GM23338 (cell line): ENCODE measurements around the gene MZB1. TPM values are rescaled to one million over a fixed set of nuclear protein-coding genes. Genes with fewer than 3 reads are reported as not detected.

Experiments used
- ATAC-seq: fragments of 200-7000 bp; cut with Tn5 transposase; 3 replicates; pipeline ENCODE4 v1.9.1; 2020
- DNase-seq: peaks from one replicate; pipeline ENCODE4 v3.0.0-alpha.2; 2015; ENCODE audit warnings: low spot score
- H2AFZ ChIP-seq: fragments of 200-600 bp; sonication (generic); 2 replicates; pipeline ENCODE4 v1.8.0; 2016; ENCODE audit warnings: antibody characterized with exemption, mild to moderate bottlenecking, moderate library complexity
- H3F3A ChIP-seq: fragments of 200-600 bp; sonication (generic); replicated peaks from 2 replicates; pipeline ENCODE4 v1.8.0; 2017; ENCODE audit warnings: antibody characterized with exemption, mixed run types, low read depth
- H3K27ac ChIP-seq: fragments of 200-600 bp; sonication (generic); 2 replicates; pipeline ENCODE4 v1.6.1; 2016; ENCODE audit warnings: low read depth
- H3K27me3 ChIP-seq: fragments of 200-600 bp; sonication (generic); 2 replicates; pipeline ENCODE4 v1.8.0; 2016; ENCODE audit warnings: mild to moderate bottlenecking, mixed run types, moderate library complexity; ENCODE audit not compliant: insufficient read depth
- H3K36me3 ChIP-seq: fragments of 200-600 bp; sonication (generic); 2 replicates; pipeline ENCODE4 v1.8.0; 2016; ENCODE audit warnings: mild to moderate bottlenecking; ENCODE audit not compliant: insufficient read depth
- H3K4me1 ChIP-seq: fragments of 200-600 bp; sonication (generic); 2 replicates; pipeline ENCODE4 v1.8.0; 2016; ENCODE audit warnings: mild to moderate bottlenecking, moderate library complexity; ENCODE audit not compliant: insufficient read depth
- H3K4me2 ChIP-seq: fragments of 200-600 bp; sonication (generic); 2 replicates; pipeline ENCODE4 v1.7.1; 2017; ENCODE audit warnings: mixed run types
- H3K4me3 ChIP-seq: fragments of 200-600 bp; sonication (generic); 2 replicates; pipeline ENCODE4 v1.6.1; 2016; ENCODE audit warnings: mixed run types
- H3K79me2 ChIP-seq: fragments of 200-600 bp; sonication (generic); replicated peaks from 2 replicates; pipeline ENCODE4 v1.8.0; 2017; ENCODE audit warnings: mild to moderate bottlenecking; ENCODE audit not compliant: insufficient read depth
- H3K9me2 ChIP-seq: fragments of 200-600 bp; sonication (generic); 2 replicates; pipeline ENCODE4 v1.8.0; 2017; ENCODE audit not compliant: insufficient read depth
- H4K20me1 ChIP-seq: fragments of 200-600 bp; sonication (generic); replicated peaks from 2 replicates; pipeline ENCODE4 v1.8.0; 2017; ENCODE audit warnings: mild to moderate bottlenecking; ENCODE audit not compliant: insufficient read depth
- H3K27ac Mint-ChIP-seq: 2 replicates; pipeline ENCODE4 v1.8.0; 2020; ENCODE audit warnings: inconsistent platforms, mild to moderate bottlenecking, moderate library complexity, mixed read lengths
- H3K27me3 Mint-ChIP-seq: 3 replicates; pipeline ENCODE4 v1.8.0; 2022; ENCODE audit warnings: low read depth, mild to moderate bottlenecking, moderate library complexity, mixed read lengths, inconsistent platforms; ENCODE audit not compliant: insufficient read depth, poor library complexity
- H3K36me3 Mint-ChIP-seq: 3 replicates; pipeline ENCODE4 v1.8.0; 2021; ENCODE audit warnings: low read depth, mild to moderate bottlenecking, inconsistent platforms, moderate library complexity, mixed read lengths
- H3K4me1 Mint-ChIP-seq: 3 replicates; pipeline ENCODE4 v1.8.0; 2020; ENCODE audit warnings: mild to moderate bottlenecking, inconsistent platforms, mixed read lengths
- H3K4me3 Mint-ChIP-seq: 3 replicates; pipeline ENCODE4 v1.8.0; 2021; ENCODE audit warnings: moderate library complexity, mild to moderate bottlenecking, inconsistent platforms, mixed read lengths
- H3K9me3 Mint-ChIP-seq: 3 replicates; pipeline ENCODE4 v1.8.0; 2020; ENCODE audit warnings: moderate library complexity, mild to moderate bottlenecking, inconsistent platforms, mixed read lengths
- CREB1 ChIP-seq: fragments of 250-450 bp; sonication (Bioruptor Pico); IDR thresholded peaks from 2 replicates; pipeline ENCODE4 v1.5.0; 2020; ENCODE audit warnings: low read depth, mild to moderate bottlenecking, moderate library complexity
- EZH2 ChIP-seq: fragments of 200-600 bp; sonication (generic); IDR thresholded peaks from one replicate; pipeline ENCODE4 v1.8.0; 2017; ENCODE audit warnings: antibody characterized with exemption, mild to moderate bottlenecking, low read depth; ENCODE audit not compliant: unreplicated experiment
- EZH2phosphoT487 ChIP-seq: fragments of 200-600 bp; sonication (generic); IDR thresholded peaks from one replicate; pipeline ENCODE4 v1.8.1; 2018; ENCODE audit warnings: antibody characterized with exemption; ENCODE audit not compliant: unreplicated experiment
- JUNB ChIP-seq: IDR thresholded peaks from one replicate; pipeline ENCODE4 v1.6.1; 2016; ENCODE audit warnings: antibody characterized with exemption; ENCODE audit not compliant: unreplicated experiment
- NANOG ChIP-seq: IDR thresholded peaks from 2 replicates; pipeline ENCODE4 v1.6.1; 2016; ENCODE audit warnings: antibody characterized with exemption, borderline replicate concordance
- POLR2AphosphoS5 ChIP-seq: IDR thresholded peaks from 2 replicates; pipeline ENCODE4 v1.6.1; 2016; ENCODE audit warnings: antibody characterized with exemption, low read depth
- STAT1 ChIP-seq: IDR thresholded peaks from one replicate; pipeline ENCODE4 v1.6.1; 2016; ENCODE audit warnings: antibody characterized with exemption; ENCODE audit not compliant: unreplicated experiment
- ZNF114 ChIP-seq: fragments of 250-450 bp; sonication (Bioruptor Pico); IDR thresholded peaks from 2 replicates; pipeline ENCODE4 v1.5.0; 2020; ENCODE audit warnings: mild to moderate bottlenecking, moderate library complexity
- ZNF331 ChIP-seq: fragments of 250-450 bp; sonication (Bioruptor Pico); IDR thresholded peaks from 2 replicates; pipeline ENCODE4 v1.5.0; 2020; ENCODE audit warnings: low read depth, mild to moderate bottlenecking, moderate library complexity
- polyA plus RNA-seq: library from polyadenylated mRNA; unstranded; fragments of >200 nt; fragmentation: Nextera tagmentation; extraction: Ambion mirVana; gene quantifications from 2 replicates; pipeline ENCODE4 v1.2.1, GENCODE V29; 2016
- total RNA-seq: library from RNA; depleted of rRNA; stranded (reverse); fragments of >200 nt; shearing (Covaris generic); gene quantifications from 2 replicates; pipeline ENCODE4 v1.2.3, GENCODE V29; 2014
- TF ChIP-seq, protein P1 (sequence below): IDR thresholded peaks from 2 replicates; pipeline ENCODE4 v1.6.1; 2016; ENCODE audit warnings: antibody characterized with exemption
- TF ChIP-seq, protein P2 (sequence below): fragments of 250-450 bp; sonication (Bioruptor Pico); IDR thresholded peaks from 2 replicates; pipeline ENCODE4 v1.5.0; 2020; ENCODE audit warnings: mild to moderate bottlenecking, moderate library complexity
- TF ChIP-seq, protein P3 (sequence below): IDR thresholded peaks from one replicate; pipeline ENCODE4 v1.6.1; 2018; ENCODE audit warnings: antibody characterized with exemption; ENCODE audit not compliant: unreplicated experiment
- TF ChIP-seq, protein P4 (sequence below), 2 experiments: fragments of 200-600 bp in 1 of 2; sonication (generic) in 1 of 2; conservative IDR thresholded peaks; 2 replicates each; pipeline versions ENCODE4 v1.5.1 to v1.6.1; 2016 to 2017; ENCODE audit warnings: antibody characterized with exemption in 2 of 2, low read depth in 2 of 2, mild to moderate bottlenecking in 2 of 2, moderate library complexity in 1 of 2

MZB1 gene
- total and polyA plus RNA-seq, 2 experiments from 2014 or later, result 0.52 to 1.6 TPM

DNA sequence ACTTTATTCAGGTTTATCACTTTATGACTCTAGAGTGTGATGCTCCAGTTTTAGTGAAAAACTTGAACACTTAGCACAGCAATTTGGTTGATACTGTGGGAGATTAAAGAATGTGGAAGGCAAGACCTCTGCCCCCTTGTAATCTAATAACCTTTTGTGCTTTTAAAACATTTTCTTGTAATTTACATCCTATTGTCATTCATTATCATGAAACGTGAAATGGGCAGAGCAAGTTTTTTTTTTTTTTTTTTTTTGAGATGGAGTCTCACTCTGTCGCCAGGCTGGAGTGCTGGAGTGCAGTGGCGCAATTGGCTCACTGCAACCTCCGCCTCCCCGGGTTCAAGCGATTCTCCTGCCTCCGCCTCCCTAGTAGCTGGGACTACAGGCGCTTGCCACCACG is 46.2 kb downstream of the MZB1 start:
- H3K27ac Mint-ChIP-seq, result no peak overlapping the region
- DNase-seq (no peak), ATAC-seq (no peak)

More for the DNA sequence above, 46.2 kb downstream of the MZB1 start:
- Histone ChIP-seq H3K27me3 (no peaks in the 10 kb centered on the region), H2AFZ (no peak overlapping the region), H3K27ac (no peak overlapping the region), H3K9me2 (peaks cover 4% of the 10 kb centered on the region; the same call in 1 of the 2 replicates), H4K20me1 (peaks cover 43% of the 10 kb centered on the region), H3K79me2 (peaks cover 62% of the 10 kb centered on the region), H3K36me3 (peaks cover 15% of the 10 kb centered on the region), H3F3A (peaks cover 7% of the 10 kb centered on the region; the same call in 1 of the 2 replicates), H3K4me3 (peak overlapping the region; percentile 90), H3K4me2 (peak overlapping the region; percentile 97), H3K4me1 (peaks cover 8% of the 10 kb centered on the region)
- Mint-ChIP-seq H3K36me3 (peaks cover 37% of the 10 kb centered on the region), H3K27me3 (peaks cover 23% of the 10 kb centered on the region), H3K9me3 (no peaks in the 10 kb centered on the region; the same call in 2 of the 3 replicates), H3K4me3 (peak overlapping the region; percentile 99), H3K4me1 (peaks cover 23% of the 10 kb centered on the region)
- TF ChIP-seq EZH2 (no peak), ZNF114 (CRISPR knock-in tag) (no peak), POLR2AphosphoS5 (no peak), NANOG (no peak), CREB1 (CRISPR knock-in tag) (no peak), EZH2phosphoT487 (no peak), ZNF331 (CRISPR knock-in tag) (no peak), JUNB (no peak), STAT1 (no peak)
- TF ChIP-seq, protein P1, sequence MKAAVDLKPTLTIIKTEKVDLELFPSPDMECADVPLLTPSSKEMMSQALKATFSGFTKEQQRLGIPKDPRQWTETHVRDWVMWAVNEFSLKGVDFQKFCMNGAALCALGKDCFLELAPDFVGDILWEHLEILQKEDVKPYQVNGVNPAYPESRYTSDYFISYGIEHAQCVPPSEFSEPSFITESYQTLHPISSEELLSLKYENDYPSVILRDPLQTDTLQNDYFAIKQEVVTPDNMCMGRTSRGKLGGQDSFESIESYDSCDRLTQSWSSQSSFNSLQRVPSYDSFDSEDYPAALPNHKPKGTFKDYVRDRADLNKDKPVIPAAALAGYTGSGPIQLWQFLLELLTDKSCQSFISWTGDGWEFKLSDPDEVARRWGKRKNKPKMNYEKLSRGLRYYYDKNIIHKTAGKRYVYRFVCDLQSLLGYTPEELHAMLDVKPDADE, result no peak
- TF ChIP-seq, protein P2, sequence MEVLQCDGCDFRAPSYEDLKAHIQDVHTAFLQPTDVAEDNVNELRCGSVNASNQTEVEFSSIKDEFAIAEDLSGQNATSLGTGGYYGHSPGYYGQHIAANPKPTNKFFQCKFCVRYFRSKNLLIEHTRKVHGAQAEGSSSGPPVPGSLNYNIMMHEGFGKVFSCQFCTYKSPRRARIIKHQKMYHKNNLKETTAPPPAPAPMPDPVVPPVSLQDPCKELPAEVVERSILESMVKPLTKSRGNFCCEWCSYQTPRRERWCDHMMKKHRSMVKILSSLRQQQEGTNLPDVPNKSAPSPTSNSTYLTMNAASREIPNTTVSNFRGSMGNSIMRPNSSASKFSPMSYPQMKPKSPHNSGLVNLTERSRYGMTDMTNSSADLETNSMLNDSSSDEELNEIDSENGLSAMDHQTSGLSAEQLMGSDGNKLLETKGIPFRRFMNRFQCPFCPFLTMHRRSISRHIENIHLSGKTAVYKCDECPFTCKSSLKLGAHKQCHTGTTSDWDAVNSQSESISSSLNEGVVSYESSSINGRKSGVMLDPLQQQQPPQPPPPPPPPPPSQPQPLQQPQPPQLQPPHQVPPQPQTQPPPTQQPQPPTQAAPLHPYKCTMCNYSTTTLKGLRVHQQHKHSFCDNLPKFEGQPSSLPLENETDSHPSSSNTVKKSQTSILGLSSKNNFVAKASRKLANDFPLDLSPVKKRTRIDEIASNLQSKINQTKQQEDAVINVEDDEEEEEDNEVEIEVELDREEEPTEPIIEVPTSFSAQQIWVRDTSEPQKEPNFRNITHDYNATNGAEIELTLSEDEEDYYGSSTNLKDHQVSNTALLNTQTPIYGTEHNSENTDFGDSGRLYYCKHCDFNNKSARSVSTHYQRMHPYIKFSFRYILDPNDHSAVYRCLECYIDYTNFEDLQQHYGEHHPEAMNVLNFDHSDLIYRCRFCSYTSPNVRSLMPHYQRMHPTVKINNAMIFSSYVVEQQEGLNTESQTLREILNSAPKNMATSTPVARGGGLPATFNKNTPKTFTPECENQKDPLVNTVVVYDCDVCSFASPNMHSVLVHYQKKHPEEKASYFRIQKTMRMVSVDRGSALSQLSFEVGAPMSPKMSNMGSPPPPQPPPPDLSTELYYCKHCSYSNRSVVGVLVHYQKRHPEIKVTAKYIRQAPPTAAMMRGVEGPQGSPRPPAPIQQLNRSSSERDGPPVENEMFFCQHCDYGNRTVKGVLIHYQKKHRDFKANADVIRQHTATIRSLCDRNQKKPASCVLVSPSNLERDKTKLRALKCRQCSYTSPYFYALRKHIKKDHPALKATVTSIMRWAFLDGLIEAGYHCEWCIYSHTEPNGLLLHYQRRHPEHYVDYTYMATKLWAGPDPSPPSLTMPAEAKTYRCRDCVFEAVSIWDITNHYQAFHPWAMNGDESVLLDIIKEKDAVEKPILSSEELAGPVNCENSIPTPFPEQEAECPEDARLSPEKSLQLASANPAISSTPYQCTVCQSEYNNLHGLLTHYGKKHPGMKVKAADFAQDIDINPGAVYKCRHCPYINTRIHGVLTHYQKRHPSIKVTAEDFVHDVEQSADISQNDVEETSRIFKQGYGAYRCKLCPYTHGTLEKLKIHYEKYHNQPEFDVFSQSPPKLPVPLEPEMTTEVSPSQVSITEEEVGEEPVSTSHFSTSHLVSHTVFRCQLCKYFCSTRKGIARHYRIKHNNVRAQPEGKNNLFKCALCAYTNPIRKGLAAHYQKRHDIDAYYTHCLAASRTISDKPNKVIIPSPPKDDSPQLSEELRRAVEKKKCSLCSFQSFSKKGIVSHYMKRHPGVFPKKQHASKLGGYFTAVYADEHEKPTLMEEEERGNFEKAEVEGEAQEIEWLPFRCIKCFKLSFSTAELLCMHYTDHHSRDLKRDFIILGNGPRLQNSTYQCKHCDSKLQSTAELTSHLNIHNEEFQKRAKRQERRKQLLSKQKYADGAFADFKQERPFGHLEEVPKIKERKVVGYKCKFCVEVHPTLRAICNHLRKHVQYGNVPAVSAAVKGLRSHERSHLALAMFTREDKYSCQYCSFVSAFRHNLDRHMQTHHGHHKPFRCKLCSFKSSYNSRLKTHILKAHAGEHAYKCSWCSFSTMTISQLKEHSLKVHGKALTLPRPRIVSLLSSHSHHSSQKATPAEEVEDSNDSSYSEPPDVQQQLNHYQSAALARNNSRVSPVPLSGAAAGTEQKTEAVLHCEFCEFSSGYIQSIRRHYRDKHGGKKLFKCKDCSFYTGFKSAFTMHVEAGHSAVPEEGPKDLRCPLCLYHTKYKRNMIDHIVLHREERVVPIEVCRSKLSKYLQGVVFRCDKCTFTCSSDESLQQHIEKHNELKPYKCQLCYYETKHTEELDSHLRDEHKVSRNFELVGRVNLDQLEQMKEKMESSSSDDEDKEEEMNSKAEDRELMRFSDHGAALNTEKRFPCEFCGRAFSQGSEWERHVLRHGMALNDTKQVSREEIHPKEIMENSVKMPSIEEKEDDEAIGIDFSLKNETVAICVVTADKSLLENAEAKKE (CRISPR knock-in tag), result no peak
- TF ChIP-seq, protein P3, sequence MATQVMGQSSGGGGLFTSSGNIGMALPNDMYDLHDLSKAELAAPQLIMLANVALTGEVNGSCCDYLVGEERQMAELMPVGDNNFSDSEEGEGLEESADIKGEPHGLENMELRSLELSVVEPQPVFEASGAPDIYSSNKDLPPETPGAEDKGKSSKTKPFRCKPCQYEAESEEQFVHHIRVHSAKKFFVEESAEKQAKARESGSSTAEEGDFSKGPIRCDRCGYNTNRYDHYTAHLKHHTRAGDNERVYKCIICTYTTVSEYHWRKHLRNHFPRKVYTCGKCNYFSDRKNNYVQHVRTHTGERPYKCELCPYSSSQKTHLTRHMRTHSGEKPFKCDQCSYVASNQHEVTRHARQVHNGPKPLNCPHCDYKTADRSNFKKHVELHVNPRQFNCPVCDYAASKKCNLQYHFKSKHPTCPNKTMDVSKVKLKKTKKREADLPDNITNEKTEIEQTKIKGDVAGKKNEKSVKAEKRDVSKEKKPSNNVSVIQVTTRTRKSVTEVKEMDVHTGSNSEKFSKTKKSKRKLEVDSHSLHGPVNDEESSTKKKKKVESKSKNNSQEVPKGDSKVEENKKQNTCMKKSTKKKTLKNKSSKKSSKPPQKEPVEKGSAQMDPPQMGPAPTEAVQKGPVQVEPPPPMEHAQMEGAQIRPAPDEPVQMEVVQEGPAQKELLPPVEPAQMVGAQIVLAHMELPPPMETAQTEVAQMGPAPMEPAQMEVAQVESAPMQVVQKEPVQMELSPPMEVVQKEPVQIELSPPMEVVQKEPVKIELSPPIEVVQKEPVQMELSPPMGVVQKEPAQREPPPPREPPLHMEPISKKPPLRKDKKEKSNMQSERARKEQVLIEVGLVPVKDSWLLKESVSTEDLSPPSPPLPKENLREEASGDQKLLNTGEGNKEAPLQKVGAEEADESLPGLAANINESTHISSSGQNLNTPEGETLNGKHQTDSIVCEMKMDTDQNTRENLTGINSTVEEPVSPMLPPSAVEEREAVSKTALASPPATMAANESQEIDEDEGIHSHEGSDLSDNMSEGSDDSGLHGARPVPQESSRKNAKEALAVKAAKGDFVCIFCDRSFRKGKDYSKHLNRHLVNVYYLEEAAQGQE, result no peak
- TF ChIP-seq, protein P4, sequence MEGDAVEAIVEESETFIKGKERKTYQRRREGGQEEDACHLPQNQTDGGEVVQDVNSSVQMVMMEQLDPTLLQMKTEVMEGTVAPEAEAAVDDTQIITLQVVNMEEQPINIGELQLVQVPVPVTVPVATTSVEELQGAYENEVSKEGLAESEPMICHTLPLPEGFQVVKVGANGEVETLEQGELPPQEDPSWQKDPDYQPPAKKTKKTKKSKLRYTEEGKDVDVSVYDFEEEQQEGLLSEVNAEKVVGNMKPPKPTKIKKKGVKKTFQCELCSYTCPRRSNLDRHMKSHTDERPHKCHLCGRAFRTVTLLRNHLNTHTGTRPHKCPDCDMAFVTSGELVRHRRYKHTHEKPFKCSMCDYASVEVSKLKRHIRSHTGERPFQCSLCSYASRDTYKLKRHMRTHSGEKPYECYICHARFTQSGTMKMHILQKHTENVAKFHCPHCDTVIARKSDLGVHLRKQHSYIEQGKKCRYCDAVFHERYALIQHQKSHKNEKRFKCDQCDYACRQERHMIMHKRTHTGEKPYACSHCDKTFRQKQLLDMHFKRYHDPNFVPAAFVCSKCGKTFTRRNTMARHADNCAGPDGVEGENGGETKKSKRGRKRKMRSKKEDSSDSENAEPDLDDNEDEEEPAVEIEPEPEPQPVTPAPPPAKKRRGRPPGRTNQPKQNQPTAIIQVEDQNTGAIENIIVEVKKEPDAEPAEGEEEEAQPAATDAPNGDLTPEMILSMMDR (conservative IDR thresholded peaks at IDR 0.05; ENCODE audit: low read depth in 2 of 2), result no peak
